HG03565 (cell line): ENCODE data around the gene ACLY.
"Not testable (repeated sequence)": the region's sequence is repeated elsewhere in the genome, so short reads cannot be mapped to it uniquely, and the experiment has no call there.

Experiments
- ATAC-seq: cut with Tn5 transposase; IDR thresholded peaks from one replicate; pipeline ENCODE4 v1.9.1; 2021; ENCODE audit warnings: mild to moderate bottlenecking, moderate library complexity; ENCODE audit not compliant: unreplicated experiment

The ACLY gene

GRCh38 chr17:41836550-41837196, 82.1 kb downstream of the ACLY start:
- ATAC-seq, result no peak

- no peak for ATAC-seq
These were observed 82.8 kb downstream of the ACLY start, which contains the start of gene NT5C3B for GRCh38 chr17:41835800-41836549. NT5C3B (minus strand) TSS chr17:41836232; CDS start chr17:41836193, 39 bp downstream.

GRCh38 chr17:41835214-41835799, 83.4 kb downstream of the ACLY start:
- no peak for ATAC-seq

GRCh38 chr17:41829961-41830360, 88.8 kb downstream of the ACLY start:
- not testable (repeated sequence) for ATAC-seq

GRCh38 chr17:41825175-41825845, 93.4 kb downstream of the ACLY start:
- no peak for ATAC-seq

GRCh38 chr17:41824086-41824485, 94.7 kb downstream of the ACLY start:
- ATAC-seq, result no peak

- ATAC-seq, result no peak
These were observed 95.2 kb downstream of the ACLY start for GRCh38 chr17:41823580-41823979.

- ATAC-seq, result no peak
These were observed 95.6 kb downstream of the ACLY start for GRCh38 chr17:41823141-41823524.

GRCh38 chr17:41822216-41823140, 96.3 kb downstream of the ACLY start:
- no peak for ATAC-seq

- ATAC-seq, result no peak
These were observed 97.0 kb downstream of the ACLY start for GRCh38 chr17:41821776-41822175.

- ATAC-seq, result no peak
These were observed 100.7 kb downstream of the ACLY start for GRCh38 chr17:41818024-41818423.
